GM12878 (cell line): ENCODE measurements around the gene SF1. TPM values are rescaled to one million over a fixed set of nuclear protein-coding genes. Genes with fewer than 3 reads are reported as not detected.

Experiments
- ATAC-seq: fragments of 200-7000 bp; cut with Tn5 transposase; 3 replicates; pipeline ENCODE4 v1.9.1; 2020; ENCODE audit warnings: mild to moderate bottlenecking, moderate library complexity
- Bru-seq: library from RNA; stranded (reverse); fragments of 400-500 nt; gene quantifications from one replicate; lab custom pipeline; 2021; lab: Mats Ljungman, UMichigan
- BruChase-seq, 2 experiments: library from RNA; stranded (reverse); fragments of 400-500 nt; gene quantifications; one replicate each; lab custom pipeline; 2021; lab: Mats Ljungman, UMichigan
- BruUV-seq: library from RNA; stranded (reverse); fragments of 400-500 nt; replicated peaks from 2 replicates; lab custom pipeline; 2021; lab: Mats Ljungman, UMichigan
- CTCF ChIA-PET: fragments of 300-600 bp; sonication (Branson Sonifier 250); formaldehyde crosslinking; extraction: SDS; loops from one replicate; lab custom pipeline; 2021; ENCODE audit warnings: inconsistent platforms; lab: Yijun Ruan, JAX
- POLR2A ChIA-PET: fragments of 350-600 bp; formaldehyde crosslinking; extraction: SDS; loops from one replicate; lab custom pipeline; 2021; ENCODE audit warnings: inconsistent platforms; lab: Charles Lee
- RAD21 ChIA-PET: fragments of 300-600 bp; sonication (Branson Sonifier 250); formaldehyde crosslinking; loops from one replicate; lab custom pipeline; 2023; ENCODE audit warnings: antibody characterized with exemption; ENCODE audit not compliant: unreplicated experiment; lab: Charles Lee
- SMC1A ChIA-PET: fragments of 300-600 bp; sonication (Branson Sonifier 250); formaldehyde crosslinking; loops from one replicate; lab custom pipeline; 2023; ENCODE audit not compliant: unreplicated experiment, uncharacterized antibody; lab: Charles Lee
- DNase-seq: peaks from one replicate; pipeline ENCODE4 v3.0.0-alpha.2; 2011; ENCODE audit warnings: low read depth, low spot score
- FAIRE-seq: peaks from 3 replicates; lab custom pipeline; 2011; peaks lifted over from hg19 to GRCh38; lab: Jason Lieb, UNC
- H2AFZ ChIP-seq: 2 replicates; pipeline ENCODE4 v1.6.0; 2011; ENCODE audit warnings: low read depth, low read length, control low read depth; ENCODE audit not compliant: control insufficient read depth
- H3K27ac ChIP-seq: 2 replicates; pipeline ENCODE4 v1.5.1; 2011; ENCODE audit warnings: control low read depth; ENCODE audit not compliant: control insufficient read depth, insufficient read depth
- H3K27me3 ChIP-seq, 2 experiments: replicated peaks in 1 of 2; 2 replicates each; pipeline versions ENCODE4 v1.6.0 to v1.6.1; 2011; ENCODE audit warnings: low read length in 1 of 2; ENCODE audit not compliant: control insufficient read depth in 2 of 2, insufficient read depth in 2 of 2
- H3K36me3 ChIP-seq, 2 experiments: 2 replicates each; pipeline ENCODE4 v1.5.1; 2011; ENCODE audit warnings: low read length in 1 of 2; ENCODE audit not compliant: control insufficient read depth in 2 of 2, insufficient read depth in 2 of 2
- H3K4me1 ChIP-seq: 2 replicates; pipeline ENCODE4 v1.6.1; 2011; ENCODE audit warnings: mild to moderate bottlenecking, low read length, moderate library complexity, mixed read lengths; ENCODE audit not compliant: control insufficient read depth, insufficient read depth
- H3K4me2 ChIP-seq: 2 replicates; pipeline ENCODE4 v1.6.0; 2011; ENCODE audit warnings: control low read depth; ENCODE audit not compliant: control insufficient read depth, insufficient read depth
- H3K4me3 ChIP-seq: fragments of 200-600 bp; sonication (generic); 2 replicates; pipeline ENCODE4 v1.5.1; 2016
- H3K79me2 ChIP-seq: 2 replicates; pipeline ENCODE4 v1.6.0; 2011; ENCODE audit warnings: low read length; ENCODE audit not compliant: control insufficient read depth, insufficient read depth
- H3K9ac ChIP-seq: 2 replicates; pipeline ENCODE4 v1.8.0; 2011; ENCODE audit warnings: low read length, control low read depth, mixed read lengths; ENCODE audit not compliant: control insufficient read depth, insufficient read depth
- H3K9me3 ChIP-seq: replicated peaks from 3 replicates; pipeline ENCODE4 v1.5.1; 2011; ENCODE audit warnings: mild to moderate bottlenecking, low read length; ENCODE audit not compliant: control insufficient read depth, insufficient read depth
- H4K20me1 ChIP-seq: 2 replicates; pipeline ENCODE4 v1.6.0; 2011; ENCODE audit not compliant: control insufficient read depth, insufficient read depth
- IRF4 ChIP-seq: IDR thresholded peaks from 2 replicates; pipeline ENCODE4 v1.6.1; 2011; ENCODE audit warnings: low read depth, low read length
- MEF2A ChIP-seq: IDR thresholded peaks from 2 replicates; pipeline ENCODE4 v1.6.1; 2011; ENCODE audit warnings: low read depth, mild to moderate bottlenecking, low read length, moderate library complexity; ENCODE audit not compliant: insufficient read depth
- NR2C1 ChIP-seq: fragments of 450-650 bp; IDR thresholded peaks from 2 replicates; pipeline ENCODE4 v1.6.1; 2017; ENCODE audit warnings: antibody characterized with exemption, mild to moderate bottlenecking, moderate library complexity
- TARDBP ChIP-seq: IDR thresholded peaks from 2 replicates; pipeline ENCODE4 v1.6.1; 2016; ENCODE audit warnings: borderline replicate concordance
- TCF3 ChIP-seq: IDR thresholded peaks from 2 replicates; pipeline ENCODE4 v1.6.1; 2012; ENCODE audit warnings: low read depth, mild to moderate bottlenecking, low read length, borderline replicate concordance; ENCODE audit not compliant: insufficient read depth
- WGBS: methylation state at CpG from one replicate; pipeline ENCODE4 v1.1.6; 2016; ENCODE audit warnings: low lambda C conversion rate; ENCODE audit not compliant: insufficient replicate concordance, insufficient coverage; ENCODE audit errors: missing lambda C conversion rate; 5-methylcytosine and 5-hydroxymethylcytosine counted together
- in situ Hi-C: fragments of 300-500 bp; cut with MboI; formaldehyde crosslinking; loops from 9 replicates; pipeline ENCODE4 v1.14.3; 2018; ENCODE audit warnings: mixed read lengths
- intact Hi-C: fragments of 100-400 bp; cut with micrococcal nuclease; formaldehyde crosslinking; loops from one replicate; pipeline ENCODE4 v1.14.2; 2022; ENCODE audit not compliant: unreplicated experiment
- long read RNA-seq, 2 experiments: library from polyadenylated mRNA; unstranded; transcript quantifications; one replicate each; pipeline ENCODE4 v2.0.0, GENCODE V29; 2019 to 2020
- polyA minus RNA-seq, 3 experiments: library from RNA; depleted of rRNA, polyadenylated mRNA; stranded (reverse); fragments of >200 nt; gene quantifications; 2 replicates each; pipeline ENCODE4 v1.2.3, GENCODE V29; 2011
- polyA plus RNA-seq, 11 experiments: library from polyadenylated mRNA; depleted of rRNA in 4 of 11; unstranded in 6 of 11; stranded (reverse) in 5 of 11; fragments of >200 nt; fragmentation: Nextera tagmentation in 4 of 11; fragmentation: Illumina TruSeq in 1 of 11; extraction: Ambion mirVana in 4 of 11; extraction: Trizol in 1 of 11; gene quantifications; 1 replicate in 1 of 11; 2 replicates in 10 of 11; pipeline versions ENCODE4 v1.2.1 to v1.2.3, GENCODE V29; 2011 to 2016; ENCODE audit warnings: inconsistent platforms in 2 of 11, missing spikeins in 2 of 11, low read depth in 1 of 11
- total RNA-seq, 4 experiments: library from RNA; depleted of rRNA in 3 of 4; stranded (reverse); fragments of >200 nt in 3 of 4; fragmentation: Illumina TruSeq in 1 of 4; extraction: Trizol in 1 of 4; gene quantifications; 2 replicates each; pipeline versions ENCODE4 v1.2.1 to v1.2.3, GENCODE V29; 2013 to 2021
- TF ChIP-seq, protein P1 (sequence below): IDR thresholded peaks from 2 replicates; pipeline ENCODE4 v1.6.1; 2012; ENCODE audit warnings: mild to moderate bottlenecking, low read depth, low read length
- TF ChIP-seq, protein P2 (sequence below), 3 experiments: IDR thresholded peaks in 2 of 3; conservative IDR thresholded peaks in 1 of 3; 2 replicates each; pipeline ENCODE4 v1.5.1; 2011; ENCODE audit warnings: low read depth in 3 of 3, low read length in 3 of 3, mild to moderate bottlenecking in 3 of 3, control low read depth in 2 of 3, moderate library complexity in 2 of 3, inconsistent platforms in 1 of 3, mixed read lengths in 1 of 3; ENCODE audit not compliant: control insufficient read depth in 2 of 3, insufficient read depth in 1 of 3; ENCODE audit errors: extremely low read depth in 1 of 3

The SF1 gene, protein sequence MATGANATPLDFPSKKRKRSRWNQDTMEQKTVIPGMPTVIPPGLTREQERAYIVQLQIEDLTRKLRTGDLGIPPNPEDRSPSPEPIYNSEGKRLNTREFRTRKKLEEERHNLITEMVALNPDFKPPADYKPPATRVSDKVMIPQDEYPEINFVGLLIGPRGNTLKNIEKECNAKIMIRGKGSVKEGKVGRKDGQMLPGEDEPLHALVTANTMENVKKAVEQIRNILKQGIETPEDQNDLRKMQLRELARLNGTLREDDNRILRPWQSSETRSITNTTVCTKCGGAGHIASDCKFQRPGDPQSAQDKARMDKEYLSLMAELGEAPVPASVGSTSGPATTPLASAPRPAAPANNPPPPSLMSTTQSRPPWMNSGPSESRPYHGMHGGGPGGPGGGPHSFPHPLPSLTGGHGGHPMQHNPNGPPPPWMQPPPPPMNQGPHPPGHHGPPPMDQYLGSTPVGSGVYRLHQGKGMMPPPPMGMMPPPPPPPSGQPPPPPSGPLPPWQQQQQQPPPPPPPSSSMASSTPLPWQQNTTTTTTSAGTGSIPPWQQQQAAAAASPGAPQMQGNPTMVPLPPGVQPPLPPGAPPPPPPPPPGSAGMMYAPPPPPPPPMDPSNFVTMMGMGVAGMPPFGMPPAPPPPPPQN
- 483 and 541 TPM in 2 replicates for total RNA-seq (2013; cell fraction: nucleolus; rRNA removed)
- 88.2 and 111 TPM in 2 replicates for total RNA-seq (2014; rRNA removed)
- total RNA-seq (2014; rRNA removed; fragmentation: Illumina TruSeq; extraction: Trizol), result 76.0 and 84.4 TPM in 2 replicates
- 327 and 337 TPM in 2 replicates for total RNA-seq (2021)
- 194 TPM for polyA plus RNA-seq (2011; ENCODE audit: low read depth)
- polyA plus RNA-seq (2011; rRNA removed), result 82.5 and 84.8 TPM in 2 replicates
- 66.7 and 83.7 TPM in 2 replicates for polyA plus RNA-seq (2011; cell fraction: cytosol; rRNA removed)
- 212 and 291 TPM in 2 replicates for polyA plus RNA-seq (2011; cell fraction: nucleus; rRNA removed)
- 178 and 252 TPM in 2 replicates for polyA plus RNA-seq (2012)
- 216 and 280 TPM in 2 replicates for polyA plus RNA-seq (2014; fragmentation: Illumina TruSeq; extraction: Trizol)
- polyA plus RNA-seq (2014; fragmentation: Nextera tagmentation; extraction: Ambion mirVana), result 10 to 100 TPM; 13.6 to 29.6 TPM
- polyA plus RNA-seq (2014; rRNA removed), result 155 and 172 TPM in 2 replicates
- 100 to 1,000 TPM in 1 of 2 experiments, 10 to 100 TPM in 1; 97.4 to 109 TPM for polyA plus RNA-seq (2016; fragmentation: Nextera tagmentation; extraction: Ambion mirVana)
- 79.1 and 94.2 TPM in 2 replicates for polyA minus RNA-seq (2011; rRNA and poly(A)+ RNA removed)
- polyA minus RNA-seq (2011; cell fraction: cytosol; rRNA and poly(A)+ RNA removed), result 53.6 and 66.4 TPM in 2 replicates
- 124 and 191 TPM in 2 replicates for polyA minus RNA-seq (2011; cell fraction: nucleus; rRNA and poly(A)+ RNA removed)
- percentile 99 among the genes with signal in this experiment for Bru-seq, nascent RNA
- percentile 99 among the genes with signal in this experiment for BruChase-seq, experiment 1, labeled RNA remaining after a 6-hour chase
- BruChase-seq, experiment 2, labeled RNA remaining after a 2-hour chase, result percentile 99 among the genes with signal in this experiment
- long read RNA-seq, experiment 1, transcript SF1-201 (13 exons, 2,850 nt), result major isoform, 5 of 19 reads
- long read RNA-seq, experiment 1, partial matches to known transcripts, result 1 of 19 reads
- long read RNA-seq, experiment 1, other reads (novel, unspliced or antisense), result 11 of 19 reads
- long read RNA-seq, experiment 2, transcript SF1-212 (2 exons, 983 nt), result major isoform, 9 of 51 reads
- long read RNA-seq, experiment 2, partial matches to known transcripts, result 2 of 51 reads
- long read RNA-seq, experiment 2, other reads (novel, unspliced or antisense), result 38 of 51 reads

DNA sequence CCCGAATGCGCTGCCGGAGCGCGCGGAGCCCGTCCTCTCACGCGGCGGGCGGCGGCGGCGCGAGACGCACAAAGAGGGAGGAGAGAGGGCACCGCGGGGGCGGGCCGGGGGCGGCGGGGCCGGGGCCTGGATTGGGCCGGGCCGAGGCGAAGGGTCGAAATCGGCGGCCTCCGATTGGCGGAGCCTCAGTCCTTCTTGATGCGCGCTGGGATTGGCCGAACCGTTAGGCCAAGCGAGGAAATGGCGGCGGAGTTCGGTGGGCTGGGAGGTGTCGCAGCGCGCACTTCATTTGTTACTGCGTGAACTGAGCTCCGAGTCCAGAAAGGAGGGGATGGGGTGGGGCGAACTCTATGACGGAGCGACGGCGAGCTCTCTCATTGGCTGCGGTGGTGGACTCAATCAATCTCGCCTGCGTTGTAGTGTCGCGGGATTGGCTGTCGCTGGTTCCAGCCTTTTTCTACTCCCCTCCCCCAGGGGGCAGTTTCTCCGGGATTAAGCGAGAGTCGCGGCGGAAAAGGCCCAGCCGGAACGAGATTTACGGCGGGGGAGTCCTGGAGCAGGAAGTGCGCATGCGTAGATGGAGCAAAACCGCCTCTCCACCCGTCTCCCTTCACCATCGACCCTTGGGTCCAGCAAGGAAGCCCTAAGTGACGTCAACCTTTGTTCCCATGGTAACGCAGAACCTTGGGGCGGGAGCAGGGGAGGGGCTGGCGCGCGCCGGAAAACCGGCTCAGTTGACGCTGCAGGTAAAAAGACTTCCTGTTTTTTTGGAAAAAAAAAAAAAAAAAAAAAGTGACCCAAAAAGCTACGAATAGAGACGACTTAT lies at the start of gene SF1:
SF1 (minus strand) TSS at position 70 of the 826 bp plus-strand sequence. CDS start 150 bp downstream, outside the sequence.
- DNase-seq (peak; percentile 100), ATAC-seq (peak; percentile 93), FAIRE-seq (peak; percentile 99)
- RAD21 ChIA-PET, result interaction anchor here (0.6 to 1.6 kb wide), 17 partner anchors 9 to 536 kb away, joined by 3 to 12 read pairs (median 3); partner anchors contain the start of genes ARL2, CDC42EP2, FAU and MAP4K2
- CTCF ChIA-PET, result interaction anchor here (0.6 to 3.3 kb wide), 12 partner anchors 10 to 339 kb away, joined by 3 to 18 read pairs (median 3); partner anchors contain the start of genes RASGRP2 and ZNHIT2
- Histone ChIP-seq H3K27ac (peak within 1 kb of the TSS; percentile 86), H3K4me2 (peak within 1 kb of the TSS; percentile 96), H2AFZ (peak within 1 kb of the TSS; percentile 63), H3K9me3 (no peaks in the 10 kb centered on the region; the same call in 2 of the 3 replicates), H3K36me3 (peaks cover 7 to 35% of the 10 kb centered on the region in 2 experiments), H4K20me1 (peaks cover 16% of the 10 kb centered on the region), H3K27me3 (no peaks in the 10 kb centered on the region), H3K9ac (peak within 1 kb of the TSS; percentile 95), H3K4me1 (peaks cover 32% of the 10 kb centered on the region), H3K4me3 (peak within 1 kb of the TSS; percentile 80), H3K79me2 (peaks cover 40% of the 10 kb centered on the region)
- WGBS, result under 1% methylated on average over 62 of the region's 80 CpGs
- in situ Hi-C loops, result no loop called here
- BruUV-seq, result no TSS peak
- SMC1A ChIA-PET, result interaction anchor here (0.7 to 1.9 kb wide), 4 partner anchors 22 to 270 kb away, joined by 3 to 7 read pairs (median 3); no protein-coding TSS in a partner anchor
- POLR2A ChIA-PET, result interaction anchor here (0.5 to 2.0 kb wide), 25 partner anchors 9 to 1605 kb away, joined by 3 to 33 read pairs (median 3); partner anchors contain the start of genes CDC42BPG, FAU, FKBP2 and MAP4K2
- intact Hi-C loops, result loop anchor here (10.0 kb wide), 1 partner anchor 336 kb away; the partner anchor contains the start of genes TM7SF2 and ZNHIT2
- TF ChIP-seq, protein P1, sequence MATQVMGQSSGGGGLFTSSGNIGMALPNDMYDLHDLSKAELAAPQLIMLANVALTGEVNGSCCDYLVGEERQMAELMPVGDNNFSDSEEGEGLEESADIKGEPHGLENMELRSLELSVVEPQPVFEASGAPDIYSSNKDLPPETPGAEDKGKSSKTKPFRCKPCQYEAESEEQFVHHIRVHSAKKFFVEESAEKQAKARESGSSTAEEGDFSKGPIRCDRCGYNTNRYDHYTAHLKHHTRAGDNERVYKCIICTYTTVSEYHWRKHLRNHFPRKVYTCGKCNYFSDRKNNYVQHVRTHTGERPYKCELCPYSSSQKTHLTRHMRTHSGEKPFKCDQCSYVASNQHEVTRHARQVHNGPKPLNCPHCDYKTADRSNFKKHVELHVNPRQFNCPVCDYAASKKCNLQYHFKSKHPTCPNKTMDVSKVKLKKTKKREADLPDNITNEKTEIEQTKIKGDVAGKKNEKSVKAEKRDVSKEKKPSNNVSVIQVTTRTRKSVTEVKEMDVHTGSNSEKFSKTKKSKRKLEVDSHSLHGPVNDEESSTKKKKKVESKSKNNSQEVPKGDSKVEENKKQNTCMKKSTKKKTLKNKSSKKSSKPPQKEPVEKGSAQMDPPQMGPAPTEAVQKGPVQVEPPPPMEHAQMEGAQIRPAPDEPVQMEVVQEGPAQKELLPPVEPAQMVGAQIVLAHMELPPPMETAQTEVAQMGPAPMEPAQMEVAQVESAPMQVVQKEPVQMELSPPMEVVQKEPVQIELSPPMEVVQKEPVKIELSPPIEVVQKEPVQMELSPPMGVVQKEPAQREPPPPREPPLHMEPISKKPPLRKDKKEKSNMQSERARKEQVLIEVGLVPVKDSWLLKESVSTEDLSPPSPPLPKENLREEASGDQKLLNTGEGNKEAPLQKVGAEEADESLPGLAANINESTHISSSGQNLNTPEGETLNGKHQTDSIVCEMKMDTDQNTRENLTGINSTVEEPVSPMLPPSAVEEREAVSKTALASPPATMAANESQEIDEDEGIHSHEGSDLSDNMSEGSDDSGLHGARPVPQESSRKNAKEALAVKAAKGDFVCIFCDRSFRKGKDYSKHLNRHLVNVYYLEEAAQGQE, result no peak
- TF ChIP-seq, protein P2, sequence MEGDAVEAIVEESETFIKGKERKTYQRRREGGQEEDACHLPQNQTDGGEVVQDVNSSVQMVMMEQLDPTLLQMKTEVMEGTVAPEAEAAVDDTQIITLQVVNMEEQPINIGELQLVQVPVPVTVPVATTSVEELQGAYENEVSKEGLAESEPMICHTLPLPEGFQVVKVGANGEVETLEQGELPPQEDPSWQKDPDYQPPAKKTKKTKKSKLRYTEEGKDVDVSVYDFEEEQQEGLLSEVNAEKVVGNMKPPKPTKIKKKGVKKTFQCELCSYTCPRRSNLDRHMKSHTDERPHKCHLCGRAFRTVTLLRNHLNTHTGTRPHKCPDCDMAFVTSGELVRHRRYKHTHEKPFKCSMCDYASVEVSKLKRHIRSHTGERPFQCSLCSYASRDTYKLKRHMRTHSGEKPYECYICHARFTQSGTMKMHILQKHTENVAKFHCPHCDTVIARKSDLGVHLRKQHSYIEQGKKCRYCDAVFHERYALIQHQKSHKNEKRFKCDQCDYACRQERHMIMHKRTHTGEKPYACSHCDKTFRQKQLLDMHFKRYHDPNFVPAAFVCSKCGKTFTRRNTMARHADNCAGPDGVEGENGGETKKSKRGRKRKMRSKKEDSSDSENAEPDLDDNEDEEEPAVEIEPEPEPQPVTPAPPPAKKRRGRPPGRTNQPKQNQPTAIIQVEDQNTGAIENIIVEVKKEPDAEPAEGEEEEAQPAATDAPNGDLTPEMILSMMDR (IDR thresholded peaks at IDR 0.05 in 2 of 3, conservative IDR thresholded peaks at IDR 0.05 in 1 of 3; ENCODE audit: control insufficient read depth in 2 of 3, extremely low read depth in 1 of 3, insufficient read depth in 1 of 3, low read depth in 3 of 3, low read length in 3 of 3), result no peak
- TF ChIP-seq NR2C1 (peak; percentile 54; the same call in 1 of the 2 replicates), MEF2A (0 out of 2 replicates have a peak, but pooled peaks have one; percentile 24), IRF4 (no peak), TCF3 (0 out of 2 replicates have a peak, but pooled peaks have one; percentile 28), TARDBP (no peak)
